Ovary (tissue), 9 donors: ENCODE results near the gene DDHD1. TPM values are rescaled to one million over a fixed set of nuclear protein-coding genes. Genes with fewer than 3 reads are reported as not detected.

Experiments used
- DNase-seq, 5 donors: peaks; one replicate each; pipeline ENCODE4 v3.0.0-alpha.2; 2019 to 2020
- H3K27ac ChIP-seq, 2 donors: fragments of 200-600 bp; one replicate each; pipeline versions ENCODE4 v1.5.1 to v1.8.0; 2019 to 2022
- H3K27me3 ChIP-seq: fragments of 200-600 bp; one replicate; pipeline ENCODE4 v1.8.0; 2022
- H3K36me3 ChIP-seq: fragments of 200-600 bp; sonication (generic); one replicate; pipeline ENCODE4 v1.5.1; 2019
- H3K4me1 ChIP-seq: one replicate; pipeline ENCODE4 v1.8.1; 2013; ENCODE audit warnings: mild to moderate bottlenecking, moderate library complexity; ENCODE audit not compliant: insufficient read depth
- H3K4me3 ChIP-seq: fragments of 200-600 bp; sonication (generic); one replicate; pipeline ENCODE4 v1.5.1; 2017
- H3K9me3 ChIP-seq, 2 donors: fragments of 200-600 bp in 1 of 2; sonication (generic) in 1 of 2; one replicate each; pipeline versions ENCODE4 v1.5.1 to v1.8.1; 2013 to 2019; ENCODE audit warnings: mild to moderate bottlenecking in 1 of 2, moderate library complexity in 1 of 2
- CTCF ChIP-seq, 3 donors: fragments of 450-650 bp in 2 of 3; fragments of 200-600 bp in 1 of 3; IDR thresholded peaks; one replicate each; pipeline versions ENCODE4 v1.5.1 to v1.8.0; 2016 to 2022; ENCODE audit warnings: antibody characterized with exemption in 3 of 3, mild to moderate bottlenecking in 1 of 3
- EP300 ChIP-seq: sonication (generic); formaldehyde crosslinking; IDR thresholded peaks from one replicate; pipeline ENCODE4 v1.6.1; 2017; ENCODE audit warnings: antibody characterized with exemption
- POLR2A ChIP-seq: fragments of 450-650 bp; IDR thresholded peaks from one replicate; pipeline ENCODE4 v1.6.1; 2017; ENCODE audit warnings: antibody characterized with exemption, mild to moderate bottlenecking, moderate library complexity
- WGBS, 3 donors: extraction: QIAGEN DNeasy Blood & Tissue Kit in 1 of 3; methylation state at CpG; one replicate each; pipeline versions ENCODE4 v1.1.5 to v1.1.7; 2013 to 2017; 5-methylcytosine and 5-hydroxymethylcytosine counted together
- intact Hi-C, 4 donors: fragments of 100-400 bp; cut with DNase I; formaldehyde crosslinking; loops; one replicate each; pipeline versions ENCODE4 v1.11.0 to v1.15.1; 2022 to 2023
- polyA plus RNA-seq, 2 donors: library from polyadenylated mRNA; stranded (reverse); fragments of 200-250 nt in 1 of 2; fragments of 350-450 nt in 1 of 2; fragmentation: Illumina TruSeq in 1 of 2; extraction: RNeasy Lipid Tissue Mini Kit (QIAGEN cat#74804) in 1 of 2; gene quantifications; one replicate each; pipeline ENCODE4 v1.2.3, GENCODE V29; 2013 to 2014
- total RNA-seq, 7 donors: library from RNA; depleted of rRNA in 2 of 7; stranded (reverse); fragments of >200 nt in 2 of 7; fragmentation: NEBNext Ultra II Directional in 3 of 7; extraction: Animal tissue kit (Norgen Biotek cat#: 25700) in 3 of 7; gene quantifications; one replicate each; pipeline versions ENCODE4 v1.1.0 to v1.2.4, GENCODE V29; 2016 to 2023
- donor health status: DM: no; HTN: no; CAD: no; lungs with moderate emphysema.
- donor health status: DM: no; HTN: no; CAD: no.
- donor health status: Bipolar disorder and iron deficiency.
- donor health status: DM: yes; HTN: yes; CAD: no.
- donor health status: DM: no; HTN: no; CAD: no.
- donor health status: DM: yes; HTN: yes; CAD: no.

The DDHD1 gene
- total and polyA plus RNA-seq, 9 donors: 4.6 to 21.9 (median 18.8) TPM

GRCh38 chr14:53034036-53034435, 119.1 kb downstream of the DDHD1 start:
- no peaks in the 10 kb centered on the region for H3K36me3 ChIP-seq
- no peak overlapping the region for H3K4me3 ChIP-seq
- intact Hi-C loops: no loop called here
- WGBS, 3 donors: 81 to 91% (median 88%) methylated on average over 3 of the region's 3 CpGs
- H3K9me3 ChIP-seq: no peaks in the 10 kb centered on the region
- no peak for TF ChIP-seq EP300
- TF ChIP-seq CTCF (IDR thresholded peaks at IDR 0.05): no peak
- no peak for TF ChIP-seq POLR2A
- DNase-seq: no peak
- H3K27ac ChIP-seq: no peak overlapping the region
- H3K27me3 ChIP-seq: no peaks in the 10 kb centered on the region
- H3K4me1 ChIP-seq: peaks cover 4% of the 10 kb centered on the region

GRCh38 chr14:53032838-53033390, 120.2 kb downstream of the DDHD1 start:
- H3K4me3 ChIP-seq: no peak overlapping the region
- no peaks in the 10 kb centered on the region for H3K36me3 ChIP-seq
- 58 to 85% (median 75%) methylated on average over 1 of the region's 1 CpG for WGBS, 3 donors
- intact Hi-C loops: no loop called here
- H3K27ac ChIP-seq: no peak overlapping the region
- H3K27me3 ChIP-seq: no peaks in the 10 kb centered on the region
- no peaks in the 10 kb centered on the region for H3K9me3 ChIP-seq
- no peak for DNase-seq
- peaks cover 4% of the 10 kb centered on the region for H3K4me1 ChIP-seq
- no peak for TF ChIP-seq POLR2A
- no peak for TF ChIP-seq CTCF (IDR thresholded peaks at IDR 0.05)
- TF ChIP-seq EP300: no peak

GRCh38 chr14:53032161-53032803, 120.8 kb downstream of the DDHD1 start:
- DNase-seq: no peak
- no peak for TF ChIP-seq POLR2A
- no peak for TF ChIP-seq CTCF (IDR thresholded peaks at IDR 0.05)

GRCh38 chr14:53027562-53027961, 125.6 kb downstream of the DDHD1 start:
- intact Hi-C loops: no loop called here

More at GRCh38 chr14:53032161-53032803, 120.8 kb downstream of the DDHD1 start:
- Histone ChIP-seq H3K27me3 (no peaks in the 10 kb centered on the region), H3K27ac (no peak overlapping the region), H3K4me3 (no peak overlapping the region), H3K4me1 (peaks cover 4% of the 10 kb centered on the region), H3K9me3 (no peaks in the 10 kb centered on the region), H3K36me3 (no peaks in the 10 kb centered on the region)
- intact Hi-C loops: no loop called here
- 25 to 32% (median 27%) methylated on average over 2 of the region's 2 CpGs for WGBS, 3 donors

More at GRCh38 chr14:53027562-53027961, 125.6 kb downstream of the DDHD1 start:
- no peaks in the 10 kb centered on the region for H3K36me3 ChIP-seq
- no peak overlapping the region for H3K27ac ChIP-seq
- H3K27me3 ChIP-seq: no peaks in the 10 kb centered on the region
- H3K9me3 ChIP-seq: no peaks in the 10 kb centered on the region
- no peak for DNase-seq
- TF ChIP-seq EP300 (no peak), CTCF (IDR thresholded peaks at IDR 0.05) (no peak), POLR2A (no peak)
- H3K4me1 ChIP-seq: peaks cover 3% of the 10 kb centered on the region
- no peak overlapping the region for H3K4me3 ChIP-seq
- WGBS, 3 donors: 40 to 53% (median 53%) methylated on average over 3 of the region's 3 CpGs
